H54 (cell line): ENCODE data around the gene ARID5A.

ENCODE experiments used
- DNase-seq: peaks from one replicate; pipeline ENCODE4 v3.0.0; 2011; ENCODE audit warnings: low spot score, mixed read lengths; ENCODE audit not compliant: insufficient read length
- FAIRE-seq: peaks from 3 replicates; lab custom pipeline; 2011; peaks lifted over from hg19 to GRCh38; lab: Jason Lieb, UNC
- POLR2A ChIP-seq: IDR thresholded peaks from 2 replicates; pipeline ENCODE4 v1.6.1; 2011; ENCODE audit warnings: low read depth, mild to moderate bottlenecking, low read length

ARID5A gene

GRCh38 chr2:96511851-96512250 is 24.7 kb upstream of the ARID5A start:
- TF ChIP-seq POLR2A = no peak
- no peak for DNase-seq
- FAIRE-seq = no peak

GRCh38 chr2:96512341-96512740 is 24.2 kb upstream of the ARID5A start:
- DNase-seq = no peak
- FAIRE-seq = no peak
- no peak for TF ChIP-seq POLR2A

GRCh38 chr2:96514521-96514920 is 22.0 kb upstream of the ARID5A start:
- TF ChIP-seq POLR2A = no peak
- FAIRE-seq (no peak), DNase-seq (no peak)

DNA sequence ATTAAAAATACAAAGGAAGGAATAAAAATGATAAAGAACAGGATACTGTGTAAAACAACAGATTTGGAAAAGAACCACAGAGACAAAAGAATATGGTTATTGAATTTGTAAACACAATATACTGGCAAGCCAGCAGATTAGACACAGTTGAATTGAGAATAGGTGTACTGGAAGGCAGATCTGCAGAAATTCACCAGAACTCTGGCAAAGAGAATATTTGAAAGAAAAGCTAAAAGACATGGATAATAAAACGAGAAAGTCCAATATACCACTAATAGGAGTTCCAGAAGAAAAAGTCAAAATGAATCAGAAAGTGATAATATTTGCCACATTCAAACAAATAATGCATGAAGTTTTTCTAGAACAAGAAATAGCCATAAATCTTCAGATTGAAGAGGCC is 19.5 kb upstream of the ARID5A start:
- DNase-seq = no peak
- no peak for FAIRE-seq
- no peak for TF ChIP-seq POLR2A

DNA sequence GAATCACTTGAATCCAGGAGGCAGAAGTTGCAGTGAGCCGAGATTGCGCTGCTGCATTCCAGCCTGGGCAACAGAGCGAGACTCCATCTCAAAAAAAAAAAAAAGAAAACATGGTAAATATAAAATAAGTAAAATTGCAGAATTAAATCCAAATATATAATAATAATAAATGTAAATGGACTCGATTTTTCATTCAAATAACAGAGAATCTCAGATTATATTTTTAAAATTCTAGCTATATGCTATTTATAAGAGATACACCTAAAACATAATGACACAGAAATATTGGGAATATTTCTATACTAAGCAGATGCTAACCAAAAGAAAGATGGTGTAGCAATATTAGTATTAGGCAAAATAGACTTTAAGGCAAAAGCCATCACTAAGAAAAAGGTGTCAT is 16.3 kb upstream of the ARID5A start:
- no peak for TF ChIP-seq POLR2A
- FAIRE-seq = no peak
- no peak for DNase-seq

DNA sequence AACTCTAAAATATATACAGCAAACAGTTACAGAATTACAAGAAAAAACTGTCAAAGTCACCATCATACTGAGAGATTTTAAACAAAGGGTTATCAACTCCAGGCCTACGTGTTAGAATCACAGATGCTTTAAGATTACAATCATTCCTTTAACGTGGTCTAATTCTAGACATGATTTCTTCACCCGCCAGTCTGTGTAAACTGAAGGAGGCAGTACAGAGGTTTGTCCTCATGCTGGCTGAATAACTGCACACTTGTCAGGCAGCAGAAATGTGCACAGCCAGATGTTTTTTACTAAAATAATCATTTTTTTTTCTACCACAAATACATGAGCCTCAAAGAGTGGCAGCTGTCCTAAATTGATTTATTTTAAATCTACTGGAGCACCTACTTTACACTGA is 15.9 kb upstream of the ARID5A start:
- no peak for FAIRE-seq
- no peak for DNase-seq
- no peak for TF ChIP-seq POLR2A

GRCh38 chr2:96521219-96521618 is 15.3 kb upstream of the ARID5A start:
- TF ChIP-seq POLR2A = no peak
- no peak for FAIRE-seq
- DNase-seq = no peak

- no peak for FAIRE-seq
- TF ChIP-seq POLR2A = no peak
- no peak for DNase-seq
These were observed 14.0 kb upstream of the ARID5A start for GRCh38 chr2:96522304-96523203.

GRCh38 chr2:96523659-96524481 is 12.7 kb upstream of the ARID5A start:
- FAIRE-seq = no peak
- TF ChIP-seq POLR2A = no peak
- DNase-seq = no peak

DNA sequence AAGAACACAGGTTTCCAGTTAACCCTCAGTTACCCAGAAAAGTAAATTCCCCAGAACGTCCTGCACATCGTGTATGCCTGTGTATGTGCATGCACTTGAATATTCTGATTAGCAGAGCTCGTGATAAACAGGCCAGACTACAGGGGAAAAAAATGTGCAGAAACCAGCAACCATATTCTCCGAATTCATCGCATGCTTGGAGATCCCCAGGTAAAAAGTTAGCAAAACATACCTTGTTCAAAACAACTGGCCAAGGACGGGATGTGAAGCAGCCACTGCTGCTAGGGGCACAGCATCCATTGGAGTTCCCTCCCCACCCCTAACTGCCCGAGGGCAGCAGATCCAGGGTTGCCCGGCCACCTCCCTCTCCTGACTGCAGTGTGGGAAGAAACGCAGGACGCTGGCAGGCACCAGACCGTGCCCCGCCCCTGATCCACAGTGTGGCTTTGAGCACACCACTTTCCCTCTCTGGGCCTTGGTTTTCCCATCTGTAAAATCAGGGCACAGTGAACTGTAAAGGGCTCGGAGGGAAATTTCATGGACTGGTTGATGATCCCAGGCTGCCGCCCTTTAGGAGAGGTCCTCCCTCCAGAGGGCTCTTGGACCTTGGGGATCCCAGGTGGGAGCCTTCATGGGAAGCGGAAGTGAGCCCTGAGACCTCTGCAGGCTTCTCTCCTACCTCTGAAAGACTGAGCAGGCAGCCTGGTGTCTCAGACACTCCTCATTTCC is 11.9 kb upstream of the ARID5A start:
- FAIRE-seq = no peak
- no peak for DNase-seq
- no peak for TF ChIP-seq POLR2A

GRCh38 chr2:96525211-96525507 is 11.4 kb upstream of the ARID5A start:
- FAIRE-seq = no peak
- no peak for TF ChIP-seq POLR2A
- no peak for DNase-seq

DNA sequence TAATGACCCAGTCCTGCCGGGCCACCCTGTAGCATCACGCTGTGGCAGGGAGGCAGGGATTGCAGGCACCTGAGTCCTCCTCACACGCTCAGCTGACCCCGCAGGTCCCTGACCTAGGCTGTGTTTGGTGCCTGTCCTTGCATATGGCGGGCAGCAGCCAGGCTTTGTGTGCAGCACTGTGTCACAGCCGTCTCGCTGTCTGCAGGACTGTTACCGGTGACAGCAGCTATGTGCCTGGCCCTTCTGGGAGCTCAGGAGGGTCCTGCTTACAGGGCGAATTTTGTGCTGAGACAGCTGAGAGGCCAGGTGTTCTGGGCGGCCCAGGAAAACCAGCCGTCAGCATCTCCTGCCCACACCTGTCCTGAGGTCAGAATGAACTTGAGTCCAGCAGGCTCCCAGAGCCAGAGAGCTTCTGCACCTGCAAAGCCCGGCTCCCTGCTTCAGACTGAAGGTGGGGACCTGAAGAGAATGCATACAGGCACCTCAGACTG is 10.4 kb upstream of the ARID5A start:
- TF ChIP-seq POLR2A = no peak
- no peak for FAIRE-seq
- DNase-seq = no peak

- no peak for TF ChIP-seq POLR2A
- DNase-seq (no peak), FAIRE-seq (no peak)
These were observed 9.8 kb upstream of the ARID5A start for GRCh38 chr2:96526615-96527285.

DNA sequence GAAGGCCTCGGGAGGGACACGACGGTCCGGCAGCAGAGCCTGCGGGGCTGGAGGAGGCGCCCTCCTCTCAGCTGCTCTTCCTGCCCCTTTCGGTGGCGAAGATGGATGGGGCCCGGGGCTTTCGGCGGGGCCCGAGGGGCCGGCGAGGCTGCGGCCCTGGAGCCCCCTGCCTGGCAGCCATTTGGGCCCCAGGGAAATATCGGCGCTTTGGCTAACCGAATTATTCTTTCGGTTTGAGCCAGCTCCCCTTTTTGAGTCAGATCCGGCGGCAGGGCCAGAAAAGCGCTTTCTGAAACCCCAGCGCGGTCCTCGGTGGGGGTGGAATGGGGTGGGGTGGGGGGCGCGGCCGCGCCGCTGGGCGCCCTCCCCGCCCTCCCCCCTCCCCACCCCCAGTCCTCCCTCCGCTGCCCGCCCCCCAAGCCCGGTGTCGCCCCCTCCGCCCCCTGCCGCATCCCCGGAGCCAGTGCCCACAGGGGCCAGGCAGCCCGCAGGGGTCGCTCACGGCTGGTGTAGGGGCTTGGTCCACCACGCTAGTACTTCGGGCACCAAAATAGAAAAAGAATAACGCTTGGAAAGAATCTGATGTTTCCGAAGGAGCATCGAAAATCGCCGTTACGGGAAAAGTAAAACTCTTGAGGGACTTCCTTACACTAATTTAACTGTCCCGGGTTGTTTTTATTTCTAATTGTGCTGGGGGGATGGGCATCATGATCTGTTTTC is 9.1 kb upstream of the ARID5A start:
- no peak for TF ChIP-seq POLR2A
- FAIRE-seq = no peak
- DNase-seq = no peak
